ENCODE measurements around the gene CDO1.

DNA sequence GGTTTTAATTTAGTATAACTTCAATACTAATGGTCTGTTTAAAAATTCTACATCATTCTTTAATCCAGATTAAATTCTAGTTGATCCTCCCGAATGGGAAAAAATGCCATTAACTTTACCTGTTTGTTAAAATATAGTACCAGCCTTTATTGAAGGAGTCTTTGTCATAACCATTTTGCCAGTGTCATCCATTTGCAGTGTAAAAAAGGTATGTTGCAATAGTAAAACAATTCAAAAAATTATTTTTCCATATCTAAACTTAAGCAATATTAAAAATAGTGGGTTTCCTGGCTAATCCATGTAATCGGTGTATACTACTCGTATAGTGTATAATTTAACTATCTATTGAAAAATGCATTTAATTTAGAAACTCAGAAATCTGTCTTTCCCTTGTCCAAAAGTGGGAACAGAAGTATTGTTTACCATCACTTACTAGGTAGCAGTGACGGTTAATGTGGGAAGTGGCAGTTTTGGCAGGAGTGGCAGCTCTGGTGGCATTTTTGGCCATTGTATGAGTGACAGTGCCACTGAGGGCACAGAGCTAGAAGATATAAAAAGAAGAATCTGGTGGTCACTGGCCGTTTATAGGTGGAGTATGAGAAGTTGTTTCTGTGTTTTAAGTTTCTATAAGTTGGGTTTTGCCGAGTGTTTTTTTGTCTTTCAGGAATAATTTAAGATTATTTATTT, 27.1 kb upstream of the CDO1 start:
- no peak for TF ChIP-seq CTCF (IDR thresholded peaks at IDR 0.05)
- TF ChIP-seq POLR2A (IDR thresholded peaks at IDR 0.05) = no peak

Data from Peyer's patch (tissue), 4 donors.